Right atrium auricular region (tissue), 2 donors: Measurements from ENCODE around the gene PCBP3. TPM values are rescaled to one million over a fixed set of nuclear protein-coding genes. Genes with fewer than 3 reads are reported as not detected.

Experiments
- DNase-seq: peaks from one replicate; pipeline ENCODE4 v3.0.0-alpha.2; 2019; ENCODE audit warnings: low spot score
- H3K27ac ChIP-seq, 2 donors: fragments of 200-600 bp; sonication (generic); 1 replicate in 1 of 2; 2 replicates in 1 of 2; pipeline ENCODE4 v1.5.1; 2016 to 2019
- H3K27me3 ChIP-seq, 2 donors: fragments of 200-600 bp; sonication (generic); one replicate each; pipeline versions ENCODE4 v1.5.1 to v1.6.0; 2017 to 2019
- H3K36me3 ChIP-seq: fragments of 200-600 bp; sonication (generic); one replicate; pipeline ENCODE4 v1.5.1; 2016
- H3K4me1 ChIP-seq, 2 donors: fragments of 200-600 bp; sonication (generic); one replicate each; pipeline versions ENCODE4 v1.5.1 to v1.6.0; 2017 to 2019
- H3K4me3 ChIP-seq, 2 donors: fragments of 200-600 bp; sonication (generic); 1 replicate in 1 of 2; 2 replicates in 1 of 2; pipeline ENCODE4 v1.5.1; 2017 to 2019; ENCODE audit warnings: mild to moderate bottlenecking in 1 of 2, moderate library complexity in 1 of 2
- H3K9me3 ChIP-seq, 2 donors: fragments of 200-600 bp; sonication (generic); one replicate each; pipeline ENCODE4 v1.5.1; 2019
- total RNA-seq, 2 donors: library from RNA; depleted of rRNA; stranded (reverse); fragments of >200 nt; gene quantifications; one replicate each; pipeline ENCODE4 v1.1.0, GENCODE V29; 2016
- TF ChIP-seq, protein P1 (sequence below), 2 donors: fragments of 200-600 bp; sonication (generic); IDR thresholded peaks; one replicate each; pipeline ENCODE4 v1.5.1; 2019; ENCODE audit warnings: antibody characterized with exemption in 2 of 2

PCBP3 gene
- total RNA-seq, 2 donors from 2014 or later = 2.3 to 5.2 TPM

DNA sequence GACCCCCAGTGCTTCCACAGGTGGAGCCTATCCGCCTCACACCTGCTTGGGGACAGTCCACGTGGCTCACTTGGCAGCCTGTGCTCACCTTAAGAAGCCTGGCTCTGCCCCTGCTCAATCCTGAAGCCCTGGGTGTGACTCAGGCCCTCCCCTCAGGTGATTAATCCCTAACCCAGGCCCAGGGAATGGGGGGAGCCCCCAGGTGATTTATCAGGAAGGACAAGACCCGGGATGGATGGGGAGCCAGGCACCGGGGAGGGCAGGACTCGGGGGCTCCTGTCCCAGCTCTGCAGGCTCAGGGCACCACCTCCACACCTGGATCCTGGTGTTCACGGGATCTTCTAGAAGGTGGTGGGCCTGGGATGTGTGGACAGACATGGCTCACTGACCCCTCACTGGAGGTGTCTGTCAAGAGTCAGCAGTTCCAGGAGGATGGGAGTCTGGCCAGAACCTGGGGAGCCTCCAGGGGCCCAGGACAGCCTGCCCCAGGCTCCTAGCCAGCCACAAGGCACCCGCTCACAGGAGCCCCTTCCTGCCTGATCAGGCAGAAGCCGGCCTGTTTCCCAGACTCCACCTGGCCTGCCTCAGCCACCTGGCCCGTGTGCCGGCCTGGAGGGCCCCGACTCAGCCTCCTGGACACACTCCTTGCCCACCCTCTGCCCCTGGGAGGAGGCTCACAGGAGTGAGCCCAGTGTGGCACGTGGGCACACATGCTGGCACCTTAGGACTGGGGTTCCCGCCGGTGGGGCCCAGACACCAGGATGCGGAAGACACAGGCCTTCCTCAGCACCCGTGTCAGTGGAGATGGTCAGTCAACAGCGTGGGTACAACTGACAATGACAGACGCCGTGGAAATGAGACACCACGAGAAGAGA lies 299.5 kb downstream of the PCBP3 start:
- TF ChIP-seq, protein P1, sequence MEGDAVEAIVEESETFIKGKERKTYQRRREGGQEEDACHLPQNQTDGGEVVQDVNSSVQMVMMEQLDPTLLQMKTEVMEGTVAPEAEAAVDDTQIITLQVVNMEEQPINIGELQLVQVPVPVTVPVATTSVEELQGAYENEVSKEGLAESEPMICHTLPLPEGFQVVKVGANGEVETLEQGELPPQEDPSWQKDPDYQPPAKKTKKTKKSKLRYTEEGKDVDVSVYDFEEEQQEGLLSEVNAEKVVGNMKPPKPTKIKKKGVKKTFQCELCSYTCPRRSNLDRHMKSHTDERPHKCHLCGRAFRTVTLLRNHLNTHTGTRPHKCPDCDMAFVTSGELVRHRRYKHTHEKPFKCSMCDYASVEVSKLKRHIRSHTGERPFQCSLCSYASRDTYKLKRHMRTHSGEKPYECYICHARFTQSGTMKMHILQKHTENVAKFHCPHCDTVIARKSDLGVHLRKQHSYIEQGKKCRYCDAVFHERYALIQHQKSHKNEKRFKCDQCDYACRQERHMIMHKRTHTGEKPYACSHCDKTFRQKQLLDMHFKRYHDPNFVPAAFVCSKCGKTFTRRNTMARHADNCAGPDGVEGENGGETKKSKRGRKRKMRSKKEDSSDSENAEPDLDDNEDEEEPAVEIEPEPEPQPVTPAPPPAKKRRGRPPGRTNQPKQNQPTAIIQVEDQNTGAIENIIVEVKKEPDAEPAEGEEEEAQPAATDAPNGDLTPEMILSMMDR (IDR thresholded peaks at IDR 0.05) = no peak
- Histone ChIP-seq H3K4me3 (no peak overlapping the region), H3K36me3 (no peaks in the 10 kb centered on the region), H3K4me1 (no peaks in the 10 kb centered on the region), H3K27me3 (no peaks in the 10 kb centered on the region), H3K9me3 (no peaks in the 10 kb centered on the region), H3K27ac (no peak overlapping the region)
- no peak for DNase-seq

DNA sequence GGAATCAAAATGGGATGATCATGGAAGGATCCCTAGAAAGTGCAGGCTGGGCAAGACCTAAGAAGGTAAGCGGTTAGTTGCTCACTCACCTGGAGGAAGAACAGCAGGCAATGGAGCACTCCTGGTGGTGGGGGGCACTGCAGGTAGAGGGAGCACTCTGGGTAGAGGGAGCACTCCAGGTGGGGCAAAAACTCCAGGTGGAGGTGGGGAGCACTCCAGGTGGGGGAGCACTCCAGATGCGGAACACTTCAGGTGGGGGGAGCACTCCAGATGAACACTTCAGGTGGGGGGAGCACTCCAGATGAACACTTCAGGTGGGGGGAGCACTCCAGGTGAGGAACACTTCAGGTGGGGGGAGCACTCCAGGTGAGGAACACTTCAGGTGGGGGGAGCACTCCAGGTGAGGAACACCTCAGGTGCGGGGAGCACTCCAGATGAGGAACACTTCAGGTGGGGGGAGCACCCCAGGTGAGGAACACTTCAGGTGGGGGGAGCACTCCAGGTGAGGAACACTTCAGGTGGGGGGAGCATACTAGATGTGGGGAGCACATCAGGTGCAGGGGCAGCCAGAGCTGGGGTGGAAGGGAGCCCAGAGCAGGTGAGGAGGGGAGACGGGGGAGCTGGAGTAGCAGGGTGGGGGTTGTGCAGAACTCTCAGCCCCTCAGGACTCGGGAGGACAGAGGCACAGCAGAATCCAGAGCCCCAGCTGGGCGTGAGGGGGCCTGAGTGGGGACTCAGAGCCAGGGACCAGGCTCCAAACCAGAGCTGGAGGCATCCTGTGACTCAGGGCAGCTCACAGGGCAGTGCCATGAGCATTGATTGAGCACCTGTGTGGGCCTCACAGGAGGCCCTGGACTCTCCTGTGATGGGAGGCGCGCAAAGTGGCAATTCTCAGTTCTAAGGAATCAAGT lies 300.4 kb downstream of the PCBP3 start:
- peaks cover 0 to 3% of the 10 kb centered on the region in 2 donors for H3K4me1 ChIP-seq
- no peaks in the 10 kb centered on the region for H3K27me3 ChIP-seq
- no peak overlapping the region for H3K4me3 ChIP-seq
- DNase-seq = no peak
- no peak overlapping the region for H3K27ac ChIP-seq
- no peaks in the 10 kb centered on the region for H3K36me3 ChIP-seq
- no peaks in the 10 kb centered on the region for H3K9me3 ChIP-seq
- TF ChIP-seq, protein P1 (IDR thresholded peaks at IDR 0.05) = no peak

DNA sequence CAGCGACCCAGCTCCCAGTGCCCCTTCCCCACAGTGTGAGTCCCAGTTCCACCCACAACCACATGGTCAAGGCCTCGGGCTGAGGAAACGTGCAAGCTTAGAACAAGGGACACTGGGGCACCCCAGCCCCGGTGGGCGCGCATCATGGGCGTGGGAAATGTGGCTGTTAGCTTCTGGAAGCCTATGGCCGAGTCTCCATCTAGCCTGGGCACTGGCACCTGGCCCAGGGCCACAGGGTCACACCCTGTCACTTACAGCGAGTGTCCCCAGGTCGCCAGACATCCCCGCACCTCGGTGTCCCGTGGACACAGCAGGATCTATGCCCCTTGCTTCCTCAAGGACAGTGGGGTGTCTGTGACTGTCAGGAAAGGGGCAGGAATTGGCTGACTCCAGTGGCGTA lies 301.1 kb downstream of the PCBP3 start:
- Histone ChIP-seq H3K9me3 (no peaks in the 10 kb centered on the region), H3K27ac (no peak overlapping the region), H3K4me1 (peaks cover 0 to 5% of the 10 kb centered on the region in 2 donors), H3K27me3 (no peaks in the 10 kb centered on the region), H3K4me3 (no peak overlapping the region), H3K36me3 (no peaks in the 10 kb centered on the region)
- no peak for DNase-seq
- TF ChIP-seq, protein P1 (IDR thresholded peaks at IDR 0.05) = no peak

DNA sequence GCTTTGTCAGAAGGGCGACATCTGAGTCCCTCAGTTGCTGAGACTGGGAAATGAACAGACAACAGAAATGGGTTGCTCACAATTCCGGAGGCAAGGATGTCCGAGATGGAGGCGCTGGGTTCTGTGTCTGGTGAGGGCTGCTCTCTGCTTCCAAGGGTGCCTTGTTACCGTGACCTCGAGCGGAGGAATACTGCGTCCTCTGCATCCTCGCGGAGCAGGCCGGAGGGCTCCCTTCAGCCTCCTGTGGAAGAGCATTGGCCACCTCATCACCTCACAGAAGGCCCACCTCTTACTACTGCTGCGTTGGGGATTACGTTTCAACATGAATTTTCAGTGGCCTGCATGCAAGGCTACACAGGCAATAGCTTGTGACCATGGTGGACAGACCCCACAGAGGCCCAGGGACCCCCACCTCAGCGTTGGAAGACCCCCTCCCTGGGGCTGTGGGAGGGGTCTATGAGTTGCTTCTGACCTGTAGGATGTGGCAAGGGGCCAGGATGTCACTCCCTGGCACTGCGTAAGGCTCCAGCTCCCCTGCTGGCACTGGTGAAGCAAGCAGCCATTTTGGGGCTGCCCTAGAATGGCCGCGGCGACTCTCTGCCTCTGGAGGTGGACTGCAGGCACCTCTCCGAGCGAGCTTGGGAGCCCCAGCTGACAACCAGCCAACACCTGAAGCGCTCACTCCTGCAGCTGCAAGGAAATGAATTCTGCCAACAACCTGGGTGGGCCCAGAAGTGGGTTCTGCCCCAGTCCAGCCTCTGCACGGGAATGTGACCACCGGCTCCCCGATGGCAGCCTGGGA lies 301.7 kb downstream of the PCBP3 start:
- no peaks in the 10 kb centered on the region for H3K36me3 ChIP-seq
- no peaks in the 10 kb centered on the region for H3K9me3 ChIP-seq
- H3K27me3 ChIP-seq = no peaks in the 10 kb centered on the region
- DNase-seq = no peak
- no peak overlapping the region for H3K4me3 ChIP-seq
- H3K27ac ChIP-seq = no peak overlapping the region
- TF ChIP-seq, protein P1 (IDR thresholded peaks at IDR 0.05) = no peak
- H3K4me1 ChIP-seq = peaks cover 0 to 12% of the 10 kb centered on the region in 2 donors

DNA sequence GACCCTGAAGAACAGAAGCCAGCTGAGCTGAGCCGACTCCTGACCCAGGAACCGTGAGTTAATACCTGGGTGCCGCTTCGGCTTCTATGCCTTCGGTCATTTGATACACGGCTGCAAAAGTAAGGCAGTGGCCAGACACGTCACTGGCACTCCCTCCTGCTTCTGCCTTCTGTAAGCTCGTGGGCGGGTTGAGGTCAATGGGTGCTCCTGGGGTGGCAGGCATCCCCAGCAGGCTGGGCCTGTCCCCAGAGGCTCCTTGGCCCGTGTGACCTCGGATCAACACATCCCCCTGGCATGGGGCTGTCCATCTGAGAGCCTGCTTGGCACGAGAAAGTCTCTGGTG lies 302.3 kb downstream of the PCBP3 start:
- Histone ChIP-seq H3K36me3 (no peaks in the 10 kb centered on the region), H3K4me3 (no peak overlapping the region), H3K4me1 (peaks cover 0 to 17% of the 10 kb centered on the region in 2 donors), H3K9me3 (no peaks in the 10 kb centered on the region), H3K27me3 (no peaks in the 10 kb centered on the region), H3K27ac (no peak overlapping the region)
- DNase-seq = no peak
- TF ChIP-seq, protein P1 (IDR thresholded peaks at IDR 0.05) = no peak
